ES-I3 (cell line): ENCODE data around the gene GNAO1.

Experiments
- H3K36me3 ChIP-seq: 2 replicates; pipeline ENCODE4 v1.6.1; 2013; ENCODE audit warnings: mild to moderate bottlenecking, low read length, control low read depth, moderate library complexity; ENCODE audit not compliant: insufficient read depth
- H3K4me1 ChIP-seq: 2 replicates; pipeline ENCODE4 v1.6.1; 2013; ENCODE audit warnings: mild to moderate bottlenecking, control low read depth, low read length; ENCODE audit not compliant: insufficient read depth
- H3K9ac ChIP-seq: 2 replicates; pipeline ENCODE4 v1.6.1; 2013; ENCODE audit warnings: low read depth, mild to moderate bottlenecking, low read length, moderate library complexity
- H3K9me3 ChIP-seq: 2 replicates; pipeline ENCODE4 v1.6.1; 2013; ENCODE audit warnings: mild to moderate bottlenecking, low read length, moderate library complexity; ENCODE audit not compliant: control insufficient read depth, insufficient read depth

The GNAO1 gene

GRCh38 chr16:56345406-56346050, 154.2 kb downstream of the GNAO1 start:
- H3K4me1 ChIP-seq: peaks cover 7% of the 10 kb centered on the region; the same call in 1 of the 2 replicates
- H3K9ac ChIP-seq: no peak overlapping the region

DNA sequence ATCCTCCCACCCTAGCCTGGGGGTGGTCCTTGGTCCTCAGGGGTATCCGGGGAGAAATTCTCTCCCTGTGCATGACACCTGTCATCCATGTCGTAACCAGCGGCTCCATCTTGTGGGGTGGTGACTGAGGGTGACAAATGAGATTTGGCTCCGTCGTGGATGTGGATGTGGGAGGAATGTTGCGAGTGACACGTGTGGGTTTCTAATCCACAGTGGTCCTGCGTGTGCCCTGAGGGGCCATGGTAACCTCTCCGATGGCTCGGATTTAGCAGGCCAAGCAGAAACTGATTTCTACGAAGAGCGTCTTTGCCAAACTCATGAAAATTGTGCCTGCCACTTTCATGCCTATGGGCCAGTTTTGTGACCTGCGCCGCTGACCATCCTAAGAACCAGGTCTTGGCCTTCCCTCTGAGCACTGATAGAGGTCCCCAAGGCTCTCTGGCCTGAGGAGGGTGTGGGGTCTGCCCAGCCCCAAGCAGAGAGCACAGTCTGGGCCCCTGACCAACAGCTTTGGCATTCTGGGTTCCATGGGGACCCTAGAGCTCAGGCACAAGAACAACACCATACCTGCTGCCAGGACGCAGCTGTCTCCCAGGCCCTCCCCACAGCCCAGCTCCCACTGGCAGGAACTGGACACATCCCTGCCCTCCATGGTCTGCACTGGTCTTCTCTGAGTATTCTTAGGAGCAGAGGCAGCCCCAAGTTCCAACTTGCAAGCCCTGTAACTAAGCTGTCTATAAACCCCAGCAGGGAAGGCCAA, 155.0 kb downstream of the GNAO1 start:
- Histone ChIP-seq H3K4me1 (peaks cover 7% of the 10 kb centered on the region; the same call in 1 of the 2 replicates), H3K36me3 (no peaks in the 10 kb centered on the region), H3K9me3 (no peaks in the 10 kb centered on the region), H3K9ac (no peak overlapping the region)

More at GRCh38 chr16:56345406-56346050, 154.2 kb downstream of the GNAO1 start:
- Histone ChIP-seq H3K36me3 (no peaks in the 10 kb centered on the region), H3K9me3 (no peaks in the 10 kb centered on the region)

GRCh38 chr16:56347166-56347565, 155.9 kb downstream of the GNAO1 start:
- Histone ChIP-seq H3K9ac (no peak overlapping the region), H3K36me3 (no peaks in the 10 kb centered on the region), H3K9me3 (no peaks in the 10 kb centered on the region), H3K4me1 (peaks cover 7% of the 10 kb centered on the region; the same call in 1 of the 2 replicates)

DNA sequence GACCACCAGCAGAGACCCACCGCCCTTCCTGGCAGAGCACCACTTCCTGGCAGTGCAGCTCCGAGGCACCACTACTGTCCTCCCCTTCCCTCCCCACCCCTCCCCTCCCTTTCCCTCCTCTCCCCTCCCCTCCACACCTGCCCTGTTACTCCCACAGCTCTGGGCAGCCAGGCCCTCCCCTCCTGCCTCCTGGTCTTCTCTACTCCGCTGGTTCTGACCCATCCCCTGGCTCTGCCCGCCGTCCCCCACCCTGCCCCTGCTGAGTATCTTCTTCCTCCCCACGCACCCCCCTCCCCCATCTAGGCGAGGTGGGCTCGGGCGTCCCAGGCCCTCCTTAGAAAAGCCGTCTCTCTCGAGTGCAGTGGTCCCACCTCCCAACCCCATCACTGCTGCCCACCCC, 156.4 kb downstream of the GNAO1 start:
- Histone ChIP-seq H3K9me3 (no peaks in the 10 kb centered on the region), H3K9ac (no peak overlapping the region), H3K36me3 (no peaks in the 10 kb centered on the region), H3K4me1 (peaks cover 7% of the 10 kb centered on the region; the same call in 1 of the 2 replicates)

DNA sequence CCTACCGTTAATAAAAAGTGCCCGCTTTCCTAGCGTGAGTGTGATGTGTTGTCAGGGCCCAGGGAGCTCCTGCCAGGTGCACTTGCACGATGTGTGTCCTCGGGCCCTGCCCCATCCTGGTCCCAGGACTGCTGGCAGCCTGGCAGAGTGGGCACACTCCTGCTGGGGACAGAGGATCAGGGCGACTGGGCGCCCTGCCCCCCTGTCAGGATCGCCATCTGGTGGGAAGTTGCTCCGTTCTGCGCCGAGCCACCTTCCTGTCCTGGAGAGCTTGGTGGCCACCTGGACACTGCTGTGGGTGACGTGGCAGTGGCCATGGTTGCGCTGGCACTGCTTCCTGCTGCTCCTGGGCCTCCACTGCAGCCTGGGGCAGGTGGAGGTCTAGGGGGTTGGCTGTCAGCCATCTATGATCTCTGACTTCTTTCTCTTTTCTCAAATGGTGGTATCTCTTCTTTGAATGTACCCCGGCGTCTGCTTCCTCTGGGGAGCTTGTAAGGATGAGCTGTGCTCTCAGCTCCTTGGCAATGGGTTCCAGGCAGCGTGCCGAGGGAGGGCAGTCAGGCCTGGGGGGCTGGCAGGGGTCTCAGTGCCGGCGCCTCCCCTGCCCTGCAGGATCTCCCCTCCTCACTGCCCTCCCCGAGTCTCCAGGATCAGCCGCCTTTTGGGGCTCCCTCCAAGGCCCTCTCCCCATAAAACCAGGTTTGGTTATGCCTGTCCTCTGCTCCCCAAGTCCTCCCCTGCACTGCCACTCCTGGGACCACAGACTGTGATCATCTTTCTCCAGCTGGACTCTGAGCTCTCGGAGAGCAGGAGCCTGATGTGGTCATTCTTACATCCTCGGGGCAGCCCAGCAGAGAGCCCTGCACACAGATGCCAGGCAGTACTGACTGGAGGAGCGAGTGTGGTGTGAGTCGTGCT, 157.1 kb downstream of the GNAO1 start:
- Histone ChIP-seq H3K9ac (no peak overlapping the region), H3K9me3 (no peaks in the 10 kb centered on the region), H3K4me1 (peaks cover 7% of the 10 kb centered on the region; the same call in 1 of the 2 replicates), H3K36me3 (no peaks in the 10 kb centered on the region)

DNA sequence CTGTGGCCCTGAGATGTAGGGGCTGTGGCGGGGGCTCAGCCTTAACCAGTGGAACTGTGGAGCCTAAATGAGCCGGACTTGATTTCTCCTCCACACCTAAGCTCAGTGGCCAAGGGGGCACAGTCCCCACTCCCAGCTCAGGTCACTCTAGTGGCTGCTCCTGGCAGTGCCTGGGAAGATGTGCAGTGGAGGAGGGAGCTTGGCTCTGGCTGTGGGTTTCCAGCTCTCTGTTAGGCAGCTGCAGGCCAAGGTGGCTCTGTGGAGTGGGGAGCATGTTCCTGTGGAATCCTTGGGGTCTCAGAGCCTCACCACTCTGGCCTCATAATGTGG, 157.8 kb downstream of the GNAO1 start:
- Histone ChIP-seq H3K9ac (no peak overlapping the region), H3K4me1 (peaks cover 7% of the 10 kb centered on the region; the same call in 1 of the 2 replicates), H3K9me3 (no peaks in the 10 kb centered on the region), H3K36me3 (no peaks in the 10 kb centered on the region)

DNA sequence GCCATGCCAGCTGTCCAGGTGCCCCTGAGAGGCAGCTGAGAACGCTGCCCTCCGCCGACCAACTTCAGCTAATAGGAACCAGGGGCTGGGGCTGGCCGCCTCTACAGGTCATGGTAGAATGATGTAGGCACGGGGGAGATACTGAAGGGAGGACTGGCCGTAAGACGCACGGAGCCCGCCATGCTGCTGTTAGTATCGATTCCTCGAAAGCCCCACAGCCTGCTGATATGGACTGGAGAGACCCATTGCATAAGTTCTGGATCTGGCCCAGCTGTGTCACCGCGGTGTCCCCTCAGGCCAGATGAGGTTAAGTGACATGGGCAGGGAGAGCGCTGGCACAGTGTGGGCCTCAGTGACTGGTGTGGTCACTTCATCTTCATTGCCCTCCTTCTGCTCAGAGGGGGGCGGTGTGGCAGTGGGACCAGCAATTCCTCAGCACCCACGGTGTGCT, 158.4 kb downstream of the GNAO1 start:
- peaks cover 5% of the 10 kb centered on the region; the same call in 1 of the 2 replicates for H3K4me1 ChIP-seq
- no peak overlapping the region for H3K9ac ChIP-seq
- no peaks in the 10 kb centered on the region for H3K9me3 ChIP-seq
- no peaks in the 10 kb centered on the region for H3K36me3 ChIP-seq

GRCh38 chr16:56350491-56351405, 159.5 kb downstream of the GNAO1 start:
- no peaks in the 10 kb centered on the region for H3K36me3 ChIP-seq
- H3K4me1 ChIP-seq: peaks cover 5% of the 10 kb centered on the region
- no peaks in the 10 kb centered on the region for H3K9me3 ChIP-seq
- no peak overlapping the region for H3K9ac ChIP-seq

GRCh38 chr16:56351481-56351880, 160.2 kb downstream of the GNAO1 start:
- Histone ChIP-seq H3K9ac (no peak overlapping the region), H3K9me3 (no peaks in the 10 kb centered on the region), H3K4me1 (peaks cover 10% of the 10 kb centered on the region), H3K36me3 (no peaks in the 10 kb centered on the region)

DNA sequence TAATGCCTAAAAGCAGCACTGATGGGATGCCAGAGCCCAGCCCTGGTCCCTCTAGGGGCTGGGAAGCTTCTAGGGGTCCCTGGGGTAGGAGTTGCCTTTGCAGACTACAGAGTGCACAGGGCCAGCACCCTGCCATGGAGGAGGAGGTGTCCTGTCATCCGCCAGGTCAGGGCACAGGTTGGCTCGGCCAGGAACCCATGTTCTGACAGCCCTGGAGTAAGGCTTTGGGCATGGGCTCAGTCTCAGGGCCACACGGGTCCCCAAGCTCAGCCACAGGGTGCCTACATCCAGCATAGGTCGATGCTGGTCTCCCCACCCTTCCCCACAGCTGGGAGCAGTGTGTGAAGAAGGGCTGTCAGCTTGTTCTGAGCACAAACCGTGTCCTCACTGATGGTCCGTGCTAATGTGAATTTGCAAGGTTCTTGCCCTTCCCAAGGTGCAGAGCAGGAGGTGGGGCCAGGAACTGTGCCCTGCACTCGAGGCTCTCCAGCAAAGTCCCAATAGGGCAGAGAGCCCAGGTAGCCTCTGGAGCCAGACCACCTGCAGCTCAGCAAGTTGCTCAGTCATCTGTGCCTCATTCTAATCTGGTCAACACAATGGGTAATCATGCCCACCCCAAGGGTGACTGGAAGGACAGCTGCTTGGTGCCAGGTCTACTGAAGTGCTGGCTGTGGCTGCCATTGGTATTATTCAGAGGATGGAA, 161.2 kb downstream of the GNAO1 start:
- H3K36me3 ChIP-seq: no peaks in the 10 kb centered on the region
- no peaks in the 10 kb centered on the region for H3K9me3 ChIP-seq
- H3K4me1 ChIP-seq: peaks cover 16% of the 10 kb centered on the region
- no peak overlapping the region for H3K9ac ChIP-seq

DNA sequence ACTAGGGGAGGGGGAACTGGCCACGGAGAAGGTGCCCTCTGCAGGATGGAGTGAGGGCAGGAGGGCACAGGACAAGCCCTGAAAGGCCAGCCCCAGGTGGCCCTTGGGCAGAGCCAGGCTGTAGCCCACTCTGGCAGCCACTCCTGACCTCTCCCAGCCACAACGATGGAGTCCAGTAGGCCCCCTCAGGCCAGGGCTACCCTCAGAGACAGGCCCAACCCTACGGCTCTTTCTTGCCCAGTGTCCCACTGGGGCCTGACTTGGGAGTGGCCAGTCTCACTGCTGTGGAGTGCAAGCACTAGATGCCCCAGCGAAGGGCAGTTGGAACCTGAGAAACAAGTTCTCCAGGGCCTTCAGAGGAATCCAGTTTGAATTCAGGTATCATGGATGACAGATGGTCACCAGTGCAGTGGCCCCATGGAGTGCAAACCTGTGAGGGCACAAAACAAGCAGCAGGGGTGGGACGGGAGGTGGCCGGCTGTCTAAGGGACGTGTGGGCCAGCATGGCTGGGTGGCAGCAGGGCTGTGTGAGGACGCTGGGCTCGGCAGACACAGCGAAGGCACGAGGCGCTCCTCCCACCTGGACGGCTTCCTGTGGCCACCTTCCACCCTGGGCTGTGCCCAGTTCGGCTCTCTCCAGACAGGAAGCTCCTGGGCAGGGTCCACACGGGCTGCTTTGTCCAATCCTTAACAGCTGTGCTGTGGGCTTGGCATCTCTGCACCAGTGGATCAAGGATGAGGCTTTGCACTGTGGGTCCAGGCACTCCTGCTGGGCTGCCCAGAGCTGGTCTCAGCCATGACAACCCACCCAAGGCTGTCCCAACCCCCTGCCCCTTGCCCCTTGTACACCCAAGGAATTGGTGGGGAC, 162.0 kb downstream of the GNAO1 start:
- no peak overlapping the region for H3K9ac ChIP-seq
- no peaks in the 10 kb centered on the region for H3K36me3 ChIP-seq
- peaks cover 17% of the 10 kb centered on the region for H3K4me1 ChIP-seq
- H3K9me3 ChIP-seq: no peaks in the 10 kb centered on the region

DNA sequence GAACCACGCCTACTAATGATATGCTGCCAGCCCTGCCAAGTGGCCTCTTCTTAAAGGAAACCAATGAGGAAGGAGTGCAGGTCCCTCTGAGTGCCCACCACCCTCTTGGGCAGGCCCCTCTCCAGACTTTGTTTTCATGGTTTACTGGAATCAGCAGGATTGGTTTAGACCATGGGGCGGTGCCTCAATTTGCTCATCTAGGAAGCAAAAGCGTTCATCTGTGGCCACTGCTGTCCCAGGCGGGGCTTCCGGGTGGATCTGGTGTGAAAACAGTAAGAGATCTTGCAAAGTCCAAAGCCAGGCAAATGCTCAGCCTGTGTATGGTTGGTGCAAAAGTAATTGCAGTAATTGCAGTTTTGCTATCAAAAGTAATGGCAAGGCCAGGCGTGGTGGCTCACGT, 162.7 kb downstream of the GNAO1 start:
- Histone ChIP-seq H3K36me3 (no peaks in the 10 kb centered on the region), H3K9me3 (no peaks in the 10 kb centered on the region), H3K9ac (no peak overlapping the region), H3K4me1 (peaks cover 17% of the 10 kb centered on the region)
